Measurements from ENCODE around the gene SERPINB12. TPM values are rescaled to one million over a fixed set of nuclear protein-coding genes. Genes with fewer than 3 reads are reported as not detected.

Gene SERPINB12
- total RNA-seq, 1 experiment from 2014 or later = not detected

DNA sequence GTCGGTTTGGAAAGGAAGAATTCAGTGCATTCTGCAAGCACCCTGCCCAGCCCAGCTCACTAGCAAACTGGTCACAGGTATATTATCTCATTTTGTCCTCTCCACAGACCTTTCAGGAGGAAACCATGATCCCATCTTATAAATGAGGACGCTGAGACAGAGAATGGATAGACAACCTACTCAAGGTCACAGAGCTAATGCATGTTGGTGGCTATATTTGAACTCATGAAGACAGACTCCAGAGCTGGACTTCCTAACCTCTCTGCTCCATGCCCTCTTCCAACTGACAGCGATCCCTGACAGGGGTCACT is 35.9 kb upstream of the SERPINB12 start:
- H3K9me3 ChIP-seq (ENCODE audit: control insufficient read depth, insufficient read depth, low read depth, low read length) = no peaks in the 10 kb centered on the region
- ATAC-seq (no peak), DNase-seq (ENCODE audit: low read depth, low spot score) (no peak)
- ChIA-PET CTCF (no interaction called here), POLR2A (no interaction called here)
- in situ Hi-C loops (cut with HindIII; ENCODE audit: low pct_unique_long_range_greater_than_20kb, low sequenced_read_pairs) = no loop called here
- no peaks in the 10 kb centered on the region for H3K27me3 ChIP-seq (ENCODE audit: control insufficient read depth, insufficient read depth, low read length)
- BruUV-seq (replicated peaks) = no TSS peak
- no peak overlapping the region for H3K4me3 ChIP-seq (ENCODE audit: low read depth in 2 of 2, low read length in 2 of 2)
- no peak overlapping the region for H3K27ac ChIP-seq (ENCODE audit: low read length)
- intact Hi-C loops (cut with micrococcal nuclease; ENCODE audit: unreplicated experiment) = no loop called here
- TF ChIP-seq POLR2AphosphoS5 (IDR thresholded peaks at IDR 0.05; ENCODE audit: low read depth, low read length) (no peak), SIN3A (IDR thresholded peaks at IDR 0.05; ENCODE audit: borderline replicate concordance, insufficient read depth, low read depth, low read length) (no peak), TCF7L2 (IDR thresholded peaks at IDR 0.05; ENCODE audit: low read depth, low read length) (no peak)
- TF ChIP-seq, protein P1, sequence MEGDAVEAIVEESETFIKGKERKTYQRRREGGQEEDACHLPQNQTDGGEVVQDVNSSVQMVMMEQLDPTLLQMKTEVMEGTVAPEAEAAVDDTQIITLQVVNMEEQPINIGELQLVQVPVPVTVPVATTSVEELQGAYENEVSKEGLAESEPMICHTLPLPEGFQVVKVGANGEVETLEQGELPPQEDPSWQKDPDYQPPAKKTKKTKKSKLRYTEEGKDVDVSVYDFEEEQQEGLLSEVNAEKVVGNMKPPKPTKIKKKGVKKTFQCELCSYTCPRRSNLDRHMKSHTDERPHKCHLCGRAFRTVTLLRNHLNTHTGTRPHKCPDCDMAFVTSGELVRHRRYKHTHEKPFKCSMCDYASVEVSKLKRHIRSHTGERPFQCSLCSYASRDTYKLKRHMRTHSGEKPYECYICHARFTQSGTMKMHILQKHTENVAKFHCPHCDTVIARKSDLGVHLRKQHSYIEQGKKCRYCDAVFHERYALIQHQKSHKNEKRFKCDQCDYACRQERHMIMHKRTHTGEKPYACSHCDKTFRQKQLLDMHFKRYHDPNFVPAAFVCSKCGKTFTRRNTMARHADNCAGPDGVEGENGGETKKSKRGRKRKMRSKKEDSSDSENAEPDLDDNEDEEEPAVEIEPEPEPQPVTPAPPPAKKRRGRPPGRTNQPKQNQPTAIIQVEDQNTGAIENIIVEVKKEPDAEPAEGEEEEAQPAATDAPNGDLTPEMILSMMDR (IDR thresholded peaks at IDR 0.05) = peak; percentile 31; the same call in 1 of the 2 replicates
- TF ChIP-seq, protein P2, sequence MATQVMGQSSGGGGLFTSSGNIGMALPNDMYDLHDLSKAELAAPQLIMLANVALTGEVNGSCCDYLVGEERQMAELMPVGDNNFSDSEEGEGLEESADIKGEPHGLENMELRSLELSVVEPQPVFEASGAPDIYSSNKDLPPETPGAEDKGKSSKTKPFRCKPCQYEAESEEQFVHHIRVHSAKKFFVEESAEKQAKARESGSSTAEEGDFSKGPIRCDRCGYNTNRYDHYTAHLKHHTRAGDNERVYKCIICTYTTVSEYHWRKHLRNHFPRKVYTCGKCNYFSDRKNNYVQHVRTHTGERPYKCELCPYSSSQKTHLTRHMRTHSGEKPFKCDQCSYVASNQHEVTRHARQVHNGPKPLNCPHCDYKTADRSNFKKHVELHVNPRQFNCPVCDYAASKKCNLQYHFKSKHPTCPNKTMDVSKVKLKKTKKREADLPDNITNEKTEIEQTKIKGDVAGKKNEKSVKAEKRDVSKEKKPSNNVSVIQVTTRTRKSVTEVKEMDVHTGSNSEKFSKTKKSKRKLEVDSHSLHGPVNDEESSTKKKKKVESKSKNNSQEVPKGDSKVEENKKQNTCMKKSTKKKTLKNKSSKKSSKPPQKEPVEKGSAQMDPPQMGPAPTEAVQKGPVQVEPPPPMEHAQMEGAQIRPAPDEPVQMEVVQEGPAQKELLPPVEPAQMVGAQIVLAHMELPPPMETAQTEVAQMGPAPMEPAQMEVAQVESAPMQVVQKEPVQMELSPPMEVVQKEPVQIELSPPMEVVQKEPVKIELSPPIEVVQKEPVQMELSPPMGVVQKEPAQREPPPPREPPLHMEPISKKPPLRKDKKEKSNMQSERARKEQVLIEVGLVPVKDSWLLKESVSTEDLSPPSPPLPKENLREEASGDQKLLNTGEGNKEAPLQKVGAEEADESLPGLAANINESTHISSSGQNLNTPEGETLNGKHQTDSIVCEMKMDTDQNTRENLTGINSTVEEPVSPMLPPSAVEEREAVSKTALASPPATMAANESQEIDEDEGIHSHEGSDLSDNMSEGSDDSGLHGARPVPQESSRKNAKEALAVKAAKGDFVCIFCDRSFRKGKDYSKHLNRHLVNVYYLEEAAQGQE (IDR thresholded peaks at IDR 0.05; ENCODE audit: insufficient read depth in 1 of 2, low read depth in 2 of 2, low read length in 1 of 2) = no peak
- H3K4me1 ChIP-seq (ENCODE audit: control insufficient read depth, insufficient read depth, low read length) = no peaks in the 10 kb centered on the region
- no peaks in the 10 kb centered on the region for H3K36me3 ChIP-seq (ENCODE audit: control insufficient read depth, insufficient read depth, low read length)

DNA sequence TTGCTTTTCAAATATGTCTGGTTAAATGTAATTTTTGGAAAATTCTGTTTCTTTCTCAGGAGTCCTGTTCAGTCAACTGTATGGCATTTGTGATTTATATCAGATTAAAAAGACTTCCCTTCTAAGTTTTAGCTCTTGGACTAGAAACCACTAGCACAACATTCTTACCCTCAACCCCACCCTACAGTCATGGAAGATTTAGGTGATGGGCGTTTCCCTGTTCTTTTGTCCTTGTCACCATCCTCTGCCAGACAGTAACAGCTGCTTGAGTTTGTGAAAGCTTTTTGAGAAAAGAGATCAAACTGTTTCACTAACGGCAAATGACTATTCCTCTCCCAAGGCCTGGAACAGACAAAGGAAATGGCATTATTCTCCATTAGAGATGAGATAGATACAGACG is 33.6 kb upstream of the SERPINB12 start:
- Histone ChIP-seq H3K27me3 (ENCODE audit: control insufficient read depth, insufficient read depth, low read length) (no peaks in the 10 kb centered on the region), H3K4me3 (ENCODE audit: low read depth in 2 of 2, low read length in 2 of 2) (no peak overlapping the region), H3K4me1 (ENCODE audit: control insufficient read depth, insufficient read depth, low read length) (no peaks in the 10 kb centered on the region), H3K9me3 (ENCODE audit: control insufficient read depth, insufficient read depth, low read depth, low read length) (no peaks in the 10 kb centered on the region), H3K36me3 (ENCODE audit: control insufficient read depth, insufficient read depth, low read length) (no peaks in the 10 kb centered on the region), H3K27ac (ENCODE audit: low read length) (no peak overlapping the region)
- in situ Hi-C loops (cut with HindIII; ENCODE audit: low pct_unique_long_range_greater_than_20kb, low sequenced_read_pairs) = no loop called here
- intact Hi-C loops (cut with micrococcal nuclease; ENCODE audit: unreplicated experiment) = no loop called here
- POLR2A ChIA-PET = no interaction called here
- CTCF ChIA-PET = no interaction called here
- BruUV-seq (replicated peaks) = no TSS peak
- DNase-seq (ENCODE audit: low read depth, low spot score) (no peak), ATAC-seq (no peak)
- TF ChIP-seq, protein P1 (IDR thresholded peaks at IDR 0.05) = no peak
- TF ChIP-seq, protein P2 (IDR thresholded peaks at IDR 0.05; ENCODE audit: insufficient read depth in 1 of 2, low read depth in 2 of 2, low read length in 1 of 2) = no peak
- no peak for TF ChIP-seq SIN3A (IDR thresholded peaks at IDR 0.05; ENCODE audit: borderline replicate concordance, insufficient read depth, low read depth, low read length)
- no peak for TF ChIP-seq POLR2AphosphoS5 (IDR thresholded peaks at IDR 0.05; ENCODE audit: low read depth, low read length)
- TF ChIP-seq TCF7L2 (IDR thresholded peaks at IDR 0.05; ENCODE audit: low read depth, low read length) = no peak
